Panc1 (cell line): Measurements from ENCODE around the gene PRXL2B. TPM values are rescaled to one million over a fixed set of nuclear protein-coding genes. Genes with fewer than 3 reads are reported as not detected.

Source experiments
- ATAC-seq: fragments of 200-7000 bp; cut with Tn5 transposase; 2 replicates; pipeline ENCODE4 v1.9.1; 2020; ENCODE audit warnings: mild to moderate bottlenecking, moderate library complexity
- BruUV-seq: library from RNA; stranded (reverse); fragments of 400-500 nt; replicated peaks from 2 replicates; lab custom pipeline; 2021; lab: Mats Ljungman, UMichigan
- CTCF ChIA-PET: fragments of 300-600 bp; sonication (Branson Sonifier 250); formaldehyde crosslinking; loops from one replicate; lab custom pipeline; 2022; ENCODE audit warnings: antibody characterized with exemption; lab: Charles Lee
- POLR2A ChIA-PET: fragments of 300-600 bp; sonication (Branson Sonifier 250); formaldehyde crosslinking; loops from one replicate; lab custom pipeline; 2022; ENCODE audit warnings: antibody characterized with exemption; lab: Charles Lee
- DNase-seq: peaks from one replicate; pipeline ENCODE4 v3.0.0-alpha.2; 2010; ENCODE audit warnings: low read depth, low spot score
- H3K27ac ChIP-seq: 2 replicates; pipeline ENCODE4 v1.5.1; 2011; ENCODE audit warnings: mild to moderate bottlenecking, low read length, inconsistent platforms
- H3K27me3 ChIP-seq: fragments of 200-500 bp; sonication (Bioruptor generic); 2 replicates; pipeline ENCODE4 v1.6.0; 2014; ENCODE audit warnings: low read length, inconsistent platforms; ENCODE audit not compliant: control insufficient read depth, insufficient read depth
- H3K36me3 ChIP-seq: fragments of 200-500 bp; sonication (Bioruptor generic); 2 replicates; pipeline ENCODE4 v1.5.1; 2014; ENCODE audit warnings: inconsistent platforms, mild to moderate bottlenecking, low read length, moderate library complexity; ENCODE audit not compliant: control insufficient read depth, insufficient read depth
- H3K4me1 ChIP-seq: 2 replicates; pipeline ENCODE4 v1.5.1; 2011; ENCODE audit warnings: inconsistent platforms, mild to moderate bottlenecking, low read length, moderate library complexity; ENCODE audit not compliant: control insufficient read depth, insufficient read depth
- H3K4me3 ChIP-seq, 2 experiments: 2 replicates each; pipeline ENCODE4 v1.5.1; 2011 to 2012; ENCODE audit warnings: low read depth in 2 of 2, low read length in 2 of 2, mild to moderate bottlenecking in 2 of 2, inconsistent platforms in 1 of 2, moderate library complexity in 1 of 2
- H3K9me3 ChIP-seq: fragments of 200-500 bp; sonication (Bioruptor generic); 2 replicates; pipeline ENCODE4 v1.5.1; 2014; ENCODE audit warnings: low read depth, mild to moderate bottlenecking, inconsistent platforms, low read length, moderate library complexity; ENCODE audit not compliant: control insufficient read depth, insufficient read depth
- POLR2AphosphoS5 ChIP-seq: IDR thresholded peaks from 2 replicates; pipeline ENCODE4 v1.6.1; 2012; ENCODE audit warnings: mild to moderate bottlenecking, low read depth, low read length, moderate library complexity
- SIN3A ChIP-seq: IDR thresholded peaks from 2 replicates; pipeline ENCODE4 v1.6.1; 2012; ENCODE audit warnings: low read depth, mild to moderate bottlenecking, low read length, moderate library complexity, borderline replicate concordance; ENCODE audit not compliant: insufficient read depth
- TCF7L2 ChIP-seq: IDR thresholded peaks from 2 replicates; pipeline ENCODE4 v1.6.1; 2011; ENCODE audit warnings: mild to moderate bottlenecking, low read depth, low read length, inconsistent platforms
- in situ Hi-C: cut with HindIII; loops from 2 replicates; pipeline ENCODE4 v1.10.0; 2016; ENCODE audit warnings: low sequenced_read_pairs, low pct_unique_long_range_greater_than_20kb
- intact Hi-C: fragments of 100-400 bp; cut with micrococcal nuclease; formaldehyde crosslinking; loops from one replicate; pipeline ENCODE4 v1.10.0; 2022; ENCODE audit not compliant: unreplicated experiment
- total RNA-seq: library from RNA; stranded (reverse); gene quantifications from one replicate; pipeline ENCODE4 v1.2.1, GENCODE V29; 2021; ENCODE audit not compliant: unreplicated experiment
- TF ChIP-seq, protein P1 (sequence below), 2 experiments: IDR thresholded peaks; 2 replicates each; pipeline ENCODE4 v1.6.1; 2011 to 2012; ENCODE audit warnings: low read depth in 2 of 2, control low read depth in 1 of 2, low read length in 1 of 2, mild to moderate bottlenecking in 1 of 2, moderate library complexity in 1 of 2; ENCODE audit not compliant: insufficient read depth in 1 of 2
- TF ChIP-seq, protein P2 (sequence below): fragments of 450-650 bp; IDR thresholded peaks from 2 replicates; pipeline ENCODE4 v1.5.1; 2017; ENCODE audit warnings: mild to moderate bottlenecking

PRXL2B gene
- total RNA-seq, 1 experiment from 2014 or later, result 17.0 TPM

DNA sequence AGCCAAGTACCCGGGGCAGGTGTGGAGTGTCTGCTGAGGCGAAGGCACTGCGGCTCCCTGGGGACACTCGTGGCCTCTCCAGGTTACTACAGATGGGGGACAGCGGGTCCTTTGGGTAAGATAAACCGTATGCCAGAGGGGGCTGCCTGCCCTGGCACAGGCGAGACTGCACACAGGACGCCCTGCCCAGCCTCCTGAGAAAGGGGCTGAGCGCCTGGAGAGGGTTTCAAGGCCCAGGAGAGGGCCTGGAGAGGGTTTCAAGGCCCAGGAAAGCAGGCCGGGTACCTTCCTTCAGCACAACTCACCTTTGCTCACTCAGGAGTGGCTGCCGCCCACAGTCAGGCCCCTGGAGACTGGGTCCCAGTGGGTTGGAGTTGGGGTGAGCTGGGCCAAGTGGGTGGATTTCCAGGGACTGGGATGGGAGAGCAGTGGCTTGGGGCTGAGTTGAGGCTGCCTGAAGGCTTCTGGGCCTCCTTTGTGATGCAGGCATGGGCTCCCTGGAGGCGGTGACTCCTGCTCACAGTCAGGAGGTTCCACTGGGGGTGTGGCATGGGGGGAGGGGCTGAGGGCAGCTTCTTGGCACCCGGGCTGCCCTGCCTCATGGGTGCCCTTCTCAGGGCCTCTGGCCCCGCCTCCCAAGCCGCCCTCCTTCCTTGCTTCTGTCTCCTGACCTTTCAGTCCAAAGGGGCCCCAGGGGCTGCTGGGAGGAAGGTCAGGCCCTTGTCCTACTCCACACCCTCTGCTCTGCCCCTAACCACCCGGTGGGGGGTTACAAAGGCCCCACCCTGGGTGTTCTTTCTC lies 46.2 kb downstream of the PRXL2B start, which contains the start of gene MMEL1:
MMEL1 (minus strand) TSS at position 456 of the 801 bp plus-strand sequence. CDS start 3,532 bp downstream, outside the sequence.
- intact Hi-C loops (no loop called here), in situ Hi-C loops (no loop called here)
- no peak for DNase-seq
- ATAC-seq, result no peak
- peaks cover 4% of the 10 kb centered on the region; the same call in 1 of the 2 replicates for H3K4me1 ChIP-seq
- TF ChIP-seq POLR2AphosphoS5 (no peak), SIN3A (no peak), TCF7L2 (no peak)
- TF ChIP-seq, protein P1, sequence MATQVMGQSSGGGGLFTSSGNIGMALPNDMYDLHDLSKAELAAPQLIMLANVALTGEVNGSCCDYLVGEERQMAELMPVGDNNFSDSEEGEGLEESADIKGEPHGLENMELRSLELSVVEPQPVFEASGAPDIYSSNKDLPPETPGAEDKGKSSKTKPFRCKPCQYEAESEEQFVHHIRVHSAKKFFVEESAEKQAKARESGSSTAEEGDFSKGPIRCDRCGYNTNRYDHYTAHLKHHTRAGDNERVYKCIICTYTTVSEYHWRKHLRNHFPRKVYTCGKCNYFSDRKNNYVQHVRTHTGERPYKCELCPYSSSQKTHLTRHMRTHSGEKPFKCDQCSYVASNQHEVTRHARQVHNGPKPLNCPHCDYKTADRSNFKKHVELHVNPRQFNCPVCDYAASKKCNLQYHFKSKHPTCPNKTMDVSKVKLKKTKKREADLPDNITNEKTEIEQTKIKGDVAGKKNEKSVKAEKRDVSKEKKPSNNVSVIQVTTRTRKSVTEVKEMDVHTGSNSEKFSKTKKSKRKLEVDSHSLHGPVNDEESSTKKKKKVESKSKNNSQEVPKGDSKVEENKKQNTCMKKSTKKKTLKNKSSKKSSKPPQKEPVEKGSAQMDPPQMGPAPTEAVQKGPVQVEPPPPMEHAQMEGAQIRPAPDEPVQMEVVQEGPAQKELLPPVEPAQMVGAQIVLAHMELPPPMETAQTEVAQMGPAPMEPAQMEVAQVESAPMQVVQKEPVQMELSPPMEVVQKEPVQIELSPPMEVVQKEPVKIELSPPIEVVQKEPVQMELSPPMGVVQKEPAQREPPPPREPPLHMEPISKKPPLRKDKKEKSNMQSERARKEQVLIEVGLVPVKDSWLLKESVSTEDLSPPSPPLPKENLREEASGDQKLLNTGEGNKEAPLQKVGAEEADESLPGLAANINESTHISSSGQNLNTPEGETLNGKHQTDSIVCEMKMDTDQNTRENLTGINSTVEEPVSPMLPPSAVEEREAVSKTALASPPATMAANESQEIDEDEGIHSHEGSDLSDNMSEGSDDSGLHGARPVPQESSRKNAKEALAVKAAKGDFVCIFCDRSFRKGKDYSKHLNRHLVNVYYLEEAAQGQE (IDR thresholded peaks at IDR 0.05; ENCODE audit: insufficient read depth in 1 of 2, low read depth in 2 of 2, low read length in 1 of 2), result no peak
- TF ChIP-seq, protein P2, sequence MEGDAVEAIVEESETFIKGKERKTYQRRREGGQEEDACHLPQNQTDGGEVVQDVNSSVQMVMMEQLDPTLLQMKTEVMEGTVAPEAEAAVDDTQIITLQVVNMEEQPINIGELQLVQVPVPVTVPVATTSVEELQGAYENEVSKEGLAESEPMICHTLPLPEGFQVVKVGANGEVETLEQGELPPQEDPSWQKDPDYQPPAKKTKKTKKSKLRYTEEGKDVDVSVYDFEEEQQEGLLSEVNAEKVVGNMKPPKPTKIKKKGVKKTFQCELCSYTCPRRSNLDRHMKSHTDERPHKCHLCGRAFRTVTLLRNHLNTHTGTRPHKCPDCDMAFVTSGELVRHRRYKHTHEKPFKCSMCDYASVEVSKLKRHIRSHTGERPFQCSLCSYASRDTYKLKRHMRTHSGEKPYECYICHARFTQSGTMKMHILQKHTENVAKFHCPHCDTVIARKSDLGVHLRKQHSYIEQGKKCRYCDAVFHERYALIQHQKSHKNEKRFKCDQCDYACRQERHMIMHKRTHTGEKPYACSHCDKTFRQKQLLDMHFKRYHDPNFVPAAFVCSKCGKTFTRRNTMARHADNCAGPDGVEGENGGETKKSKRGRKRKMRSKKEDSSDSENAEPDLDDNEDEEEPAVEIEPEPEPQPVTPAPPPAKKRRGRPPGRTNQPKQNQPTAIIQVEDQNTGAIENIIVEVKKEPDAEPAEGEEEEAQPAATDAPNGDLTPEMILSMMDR, result no peak
- H3K27ac ChIP-seq, result no peak within 1 kb of the TSS
- peaks cover 2% of the 10 kb centered on the region; the same call in 1 of the 2 replicates for H3K27me3 ChIP-seq
- CTCF ChIA-PET, result interaction anchor here (0.6 kb wide), 1 partner anchor 11 kb away, joined by 7 read pairs; no protein-coding TSS in a partner anchor
- no peak within 1 kb of the TSS for H3K4me3 ChIP-seq
- H3K36me3 ChIP-seq, result no peaks in the 10 kb centered on the region
- POLR2A ChIA-PET, result no interaction called here
- peaks cover 5% of the 10 kb centered on the region; the same call in 1 of the 2 replicates for H3K9me3 ChIP-seq
- BruUV-seq, result no TSS peak

DNA sequence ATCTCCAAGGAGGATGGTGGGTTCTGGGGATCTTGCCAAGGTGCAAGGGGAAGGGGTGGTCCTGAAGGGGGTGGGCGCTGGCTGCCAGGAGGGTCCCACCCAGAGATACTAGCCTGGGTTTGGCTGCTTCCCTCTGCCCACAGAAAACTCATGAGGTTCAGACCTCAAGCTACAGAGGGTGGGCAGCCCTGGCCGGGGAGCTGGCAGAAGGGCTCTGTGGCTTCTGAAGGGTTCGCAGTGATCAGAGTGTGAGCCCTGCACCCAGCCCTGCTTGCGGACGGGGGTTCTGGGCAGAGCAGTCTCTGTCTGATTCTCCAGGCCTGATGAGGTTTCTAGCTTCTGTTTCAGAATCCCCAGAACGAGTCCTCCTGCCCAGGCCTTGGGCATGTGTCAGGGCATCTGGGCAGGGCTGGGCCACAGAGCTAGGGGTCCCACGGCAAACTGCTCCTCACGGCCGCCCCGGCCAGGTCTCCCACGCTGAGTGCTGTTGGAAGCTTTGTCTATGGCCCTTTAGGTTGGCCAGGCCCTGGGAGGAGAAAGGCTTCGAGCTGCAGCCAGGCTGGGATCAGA lies 46.9 kb downstream of the PRXL2B start:
- no peaks in the 10 kb centered on the region for H3K4me1 ChIP-seq
- POLR2A ChIA-PET, result no interaction called here
- in situ Hi-C loops, result no loop called here
- CTCF ChIA-PET, result no interaction called here
- intact Hi-C loops, result no loop called here
- TF ChIP-seq POLR2AphosphoS5 (no peak), SIN3A (no peak), TCF7L2 (no peak)
- TF ChIP-seq, protein P1 (IDR thresholded peaks at IDR 0.05; ENCODE audit: insufficient read depth in 1 of 2, low read depth in 2 of 2, low read length in 1 of 2), result no peak
- TF ChIP-seq, protein P2, result no peak
- peaks cover 5% of the 10 kb centered on the region; the same call in 1 of the 2 replicates for H3K9me3 ChIP-seq
- ATAC-seq, result no peak
- no peak overlapping the region for H3K27ac ChIP-seq
- BruUV-seq, result no TSS peak
- H3K36me3 ChIP-seq, result no peaks in the 10 kb centered on the region
- H3K4me3 ChIP-seq, result no peak overlapping the region
- no peaks in the 10 kb centered on the region for H3K27me3 ChIP-seq
- no peak for DNase-seq
